GM23338 (cell line): Measurements from ENCODE around the gene OR2T1. TPM values are rescaled to one million over a fixed set of nuclear protein-coding genes. Genes with fewer than 3 reads are reported as not detected.

Source experiments
- ATAC-seq: fragments of 200-7000 bp; cut with Tn5 transposase; 3 replicates; pipeline ENCODE4 v1.9.1; 2020
- DNase-seq: peaks from one replicate; pipeline ENCODE4 v3.0.0-alpha.2; 2015; ENCODE audit warnings: low spot score
- H2AFZ ChIP-seq: fragments of 200-600 bp; sonication (generic); 2 replicates; pipeline ENCODE4 v1.8.0; 2016; ENCODE audit warnings: antibody characterized with exemption, mild to moderate bottlenecking, moderate library complexity
- H3F3A ChIP-seq: fragments of 200-600 bp; sonication (generic); replicated peaks from 2 replicates; pipeline ENCODE4 v1.8.0; 2017; ENCODE audit warnings: antibody characterized with exemption, mixed run types, low read depth
- H3K27ac ChIP-seq: fragments of 200-600 bp; sonication (generic); 2 replicates; pipeline ENCODE4 v1.6.1; 2016; ENCODE audit warnings: low read depth
- H3K27me3 ChIP-seq: fragments of 200-600 bp; sonication (generic); 2 replicates; pipeline ENCODE4 v1.8.0; 2016; ENCODE audit warnings: mild to moderate bottlenecking, mixed run types, moderate library complexity; ENCODE audit not compliant: insufficient read depth
- H3K36me3 ChIP-seq: fragments of 200-600 bp; sonication (generic); 2 replicates; pipeline ENCODE4 v1.8.0; 2016; ENCODE audit warnings: mild to moderate bottlenecking; ENCODE audit not compliant: insufficient read depth
- H3K4me1 ChIP-seq: fragments of 200-600 bp; sonication (generic); 2 replicates; pipeline ENCODE4 v1.8.0; 2016; ENCODE audit warnings: mild to moderate bottlenecking, moderate library complexity; ENCODE audit not compliant: insufficient read depth
- H3K4me2 ChIP-seq: fragments of 200-600 bp; sonication (generic); 2 replicates; pipeline ENCODE4 v1.7.1; 2017; ENCODE audit warnings: mixed run types
- H3K4me3 ChIP-seq: fragments of 200-600 bp; sonication (generic); 2 replicates; pipeline ENCODE4 v1.6.1; 2016; ENCODE audit warnings: mixed run types
- H3K79me2 ChIP-seq: fragments of 200-600 bp; sonication (generic); replicated peaks from 2 replicates; pipeline ENCODE4 v1.8.0; 2017; ENCODE audit warnings: mild to moderate bottlenecking; ENCODE audit not compliant: insufficient read depth
- H3K9me2 ChIP-seq: fragments of 200-600 bp; sonication (generic); 2 replicates; pipeline ENCODE4 v1.8.0; 2017; ENCODE audit not compliant: insufficient read depth
- H4K20me1 ChIP-seq: fragments of 200-600 bp; sonication (generic); replicated peaks from 2 replicates; pipeline ENCODE4 v1.8.0; 2017; ENCODE audit warnings: mild to moderate bottlenecking; ENCODE audit not compliant: insufficient read depth
- H3K27ac Mint-ChIP-seq: 2 replicates; pipeline ENCODE4 v1.8.0; 2020; ENCODE audit warnings: inconsistent platforms, mild to moderate bottlenecking, moderate library complexity, mixed read lengths
- H3K27me3 Mint-ChIP-seq: 3 replicates; pipeline ENCODE4 v1.8.0; 2022; ENCODE audit warnings: low read depth, mild to moderate bottlenecking, moderate library complexity, mixed read lengths, inconsistent platforms; ENCODE audit not compliant: insufficient read depth, poor library complexity
- H3K36me3 Mint-ChIP-seq: 3 replicates; pipeline ENCODE4 v1.8.0; 2021; ENCODE audit warnings: low read depth, mild to moderate bottlenecking, inconsistent platforms, moderate library complexity, mixed read lengths
- H3K4me1 Mint-ChIP-seq: 3 replicates; pipeline ENCODE4 v1.8.0; 2020; ENCODE audit warnings: mild to moderate bottlenecking, inconsistent platforms, mixed read lengths
- H3K4me3 Mint-ChIP-seq: 3 replicates; pipeline ENCODE4 v1.8.0; 2021; ENCODE audit warnings: moderate library complexity, mild to moderate bottlenecking, inconsistent platforms, mixed read lengths
- H3K9me3 Mint-ChIP-seq: 3 replicates; pipeline ENCODE4 v1.8.0; 2020; ENCODE audit warnings: moderate library complexity, mild to moderate bottlenecking, inconsistent platforms, mixed read lengths
- CREB1 ChIP-seq: fragments of 250-450 bp; sonication (Bioruptor Pico); IDR thresholded peaks from 2 replicates; pipeline ENCODE4 v1.5.0; 2020; ENCODE audit warnings: low read depth, mild to moderate bottlenecking, moderate library complexity
- CTCF ChIP-seq, 2 experiments: fragments of 200-600 bp in 1 of 2; sonication (generic) in 1 of 2; conservative IDR thresholded peaks; 2 replicates each; pipeline versions ENCODE4 v1.5.1 to v1.6.1; 2016 to 2017; ENCODE audit warnings: antibody characterized with exemption in 2 of 2, low read depth in 2 of 2, mild to moderate bottlenecking in 2 of 2, moderate library complexity in 1 of 2
- ETS1 ChIP-seq: IDR thresholded peaks from 2 replicates; pipeline ENCODE4 v1.6.1; 2016; ENCODE audit warnings: antibody characterized with exemption
- EZH2 ChIP-seq: fragments of 200-600 bp; sonication (generic); IDR thresholded peaks from one replicate; pipeline ENCODE4 v1.8.0; 2017; ENCODE audit warnings: antibody characterized with exemption, mild to moderate bottlenecking, low read depth; ENCODE audit not compliant: unreplicated experiment
- EZH2phosphoT487 ChIP-seq: fragments of 200-600 bp; sonication (generic); IDR thresholded peaks from one replicate; pipeline ENCODE4 v1.8.1; 2018; ENCODE audit warnings: antibody characterized with exemption; ENCODE audit not compliant: unreplicated experiment
- JUNB ChIP-seq: IDR thresholded peaks from one replicate; pipeline ENCODE4 v1.6.1; 2016; ENCODE audit warnings: antibody characterized with exemption; ENCODE audit not compliant: unreplicated experiment
- NANOG ChIP-seq: IDR thresholded peaks from 2 replicates; pipeline ENCODE4 v1.6.1; 2016; ENCODE audit warnings: antibody characterized with exemption, borderline replicate concordance
- POLR2AphosphoS5 ChIP-seq: IDR thresholded peaks from 2 replicates; pipeline ENCODE4 v1.6.1; 2016; ENCODE audit warnings: antibody characterized with exemption, low read depth
- REST ChIP-seq: IDR thresholded peaks from one replicate; pipeline ENCODE4 v1.6.1; 2018; ENCODE audit warnings: antibody characterized with exemption; ENCODE audit not compliant: unreplicated experiment
- ZNF114 ChIP-seq: fragments of 250-450 bp; sonication (Bioruptor Pico); IDR thresholded peaks from 2 replicates; pipeline ENCODE4 v1.5.0; 2020; ENCODE audit warnings: mild to moderate bottlenecking, moderate library complexity
- ZNF331 ChIP-seq: fragments of 250-450 bp; sonication (Bioruptor Pico); IDR thresholded peaks from 2 replicates; pipeline ENCODE4 v1.5.0; 2020; ENCODE audit warnings: low read depth, mild to moderate bottlenecking, moderate library complexity
- polyA plus RNA-seq: library from polyadenylated mRNA; unstranded; fragments of >200 nt; fragmentation: Nextera tagmentation; extraction: Ambion mirVana; gene quantifications from 2 replicates; pipeline ENCODE4 v1.2.1, GENCODE V29; 2016
- total RNA-seq: library from RNA; depleted of rRNA; stranded (reverse); fragments of >200 nt; shearing (Covaris generic); gene quantifications from 2 replicates; pipeline ENCODE4 v1.2.3, GENCODE V29; 2014

OR2T1 gene
- total and polyA plus RNA-seq, 2 experiments from 2014 or later = not detected

- Mint-ChIP-seq H3K4me1 (no peaks in the 10 kb centered on the region), H3K4me3 (no peak within 1 kb of the TSS), H3K36me3 (peaks cover 20% of the 10 kb centered on the region), H3K9me3 (peaks cover 93% of the 10 kb centered on the region), H3K27ac (no peak within 1 kb of the TSS), H3K27me3 (no peaks in the 10 kb centered on the region)
- no peak for TF ChIP-seq EZH2
- TF ChIP-seq ZNF114 (CRISPR knock-in tag) = no peak
- no peak for TF ChIP-seq NANOG
- TF ChIP-seq POLR2AphosphoS5 = no peak
- TF ChIP-seq CTCF (conservative IDR thresholded peaks at IDR 0.05; ENCODE audit: low read depth in 2 of 2) = no peak
- TF ChIP-seq EZH2phosphoT487 = no peak
- no peak for TF ChIP-seq ETS1
- TF ChIP-seq REST = no peak
- TF ChIP-seq CREB1 (CRISPR knock-in tag) = no peak
- TF ChIP-seq JUNB = no peak
- no peak for TF ChIP-seq ZNF331 (CRISPR knock-in tag)
- Histone ChIP-seq H3K36me3 (no peaks in the 10 kb centered on the region), H3K27ac (no peak within 1 kb of the TSS), H3K4me3 (no peak within 1 kb of the TSS), H3K9me2 (no peaks in the 10 kb centered on the region), H2AFZ (no peak within 1 kb of the TSS), H3K4me1 (no peaks in the 10 kb centered on the region), H4K20me1 (no peaks in the 10 kb centered on the region), H3K4me2 (no peak within 1 kb of the TSS), H3K27me3 (no peaks in the 10 kb centered on the region), H3K79me2 (no peaks in the 10 kb centered on the region), H3F3A (no peaks in the 10 kb centered on the region)
- no peak for ATAC-seq
- DNase-seq = no peak
Measured at GRCh38 chr1:248361121-248361715, 41.6 kb upstream of the OR2T1 start, which contains the start of gene OR2T4. Gene OR2T4, plus strand, starts transcription at chr1:248361665. Its CDS starts 0 bp downstream, at chr1:248361665.
